ENCODE data around the gene BRIP1.

DNA sequence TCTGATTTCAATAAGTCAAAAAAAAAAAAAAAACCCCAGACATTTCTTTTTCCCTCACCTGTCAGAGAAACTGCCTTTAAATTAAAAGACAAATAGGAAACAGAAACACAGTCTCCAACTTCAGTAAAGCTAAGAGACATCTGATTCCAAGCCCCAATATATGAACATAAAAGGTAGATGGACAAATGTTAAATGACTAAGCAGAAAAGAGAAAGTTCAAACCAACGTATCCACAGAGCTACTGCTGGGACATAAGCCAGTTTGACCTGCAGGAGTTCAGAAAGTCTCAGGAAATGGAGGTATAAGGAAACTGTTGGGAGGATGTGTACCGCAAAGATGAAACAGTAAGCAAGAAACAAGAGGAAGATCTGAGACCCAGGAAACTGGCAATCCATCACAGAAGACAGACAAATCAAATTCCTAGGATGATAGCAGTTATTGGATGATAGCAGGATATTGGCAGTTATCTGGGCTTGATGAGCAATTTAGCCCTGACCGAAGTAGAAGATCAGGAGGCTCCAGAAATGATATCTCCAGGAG, 135.0 kb downstream of the BRIP1 start:
- no peak for TF ChIP-seq EZH2 (IDR thresholded peaks at IDR 0.05; ENCODE audit: insufficient read depth, low read length)
- TF ChIP-seq, protein P1, sequence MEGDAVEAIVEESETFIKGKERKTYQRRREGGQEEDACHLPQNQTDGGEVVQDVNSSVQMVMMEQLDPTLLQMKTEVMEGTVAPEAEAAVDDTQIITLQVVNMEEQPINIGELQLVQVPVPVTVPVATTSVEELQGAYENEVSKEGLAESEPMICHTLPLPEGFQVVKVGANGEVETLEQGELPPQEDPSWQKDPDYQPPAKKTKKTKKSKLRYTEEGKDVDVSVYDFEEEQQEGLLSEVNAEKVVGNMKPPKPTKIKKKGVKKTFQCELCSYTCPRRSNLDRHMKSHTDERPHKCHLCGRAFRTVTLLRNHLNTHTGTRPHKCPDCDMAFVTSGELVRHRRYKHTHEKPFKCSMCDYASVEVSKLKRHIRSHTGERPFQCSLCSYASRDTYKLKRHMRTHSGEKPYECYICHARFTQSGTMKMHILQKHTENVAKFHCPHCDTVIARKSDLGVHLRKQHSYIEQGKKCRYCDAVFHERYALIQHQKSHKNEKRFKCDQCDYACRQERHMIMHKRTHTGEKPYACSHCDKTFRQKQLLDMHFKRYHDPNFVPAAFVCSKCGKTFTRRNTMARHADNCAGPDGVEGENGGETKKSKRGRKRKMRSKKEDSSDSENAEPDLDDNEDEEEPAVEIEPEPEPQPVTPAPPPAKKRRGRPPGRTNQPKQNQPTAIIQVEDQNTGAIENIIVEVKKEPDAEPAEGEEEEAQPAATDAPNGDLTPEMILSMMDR (IDR thresholded peaks at IDR 0.05; ENCODE audit: insufficient read depth, low read depth, low read length) = no peak
